HepG2 (cell line): Measurements from ENCODE around the gene TSEN54. TPM values are rescaled to one million over a fixed set of nuclear protein-coding genes. Genes with fewer than 3 reads are reported as not detected.
A peak's percentile ranks its signal among the peaks of the same experiment; 100 is the strongest.

Experiments used
- ATAC-seq: fragments of 200-7000 bp; cut with Tn5 transposase; 3 replicates; pipeline ENCODE4 v1.9.1; 2020; ENCODE audit warnings: mild to moderate bottlenecking, moderate library complexity
- BruUV-seq: library from RNA; stranded (reverse); fragments of 400-500 nt; replicated peaks from 2 replicates; lab custom pipeline; 2021; lab: Mats Ljungman, UMichigan
- CTCF ChIA-PET: fragments of 300-600 bp; formaldehyde crosslinking; extraction: SDS; loops from one replicate; lab custom pipeline; 2021; ENCODE audit warnings: low total read pairs, inconsistent platforms, low intra/inter-chr PET ratio; lab: Yijun Ruan, JAX
- POLR2A ChIA-PET: fragments of 350-600 bp; sonication (Branson Sonifier 250); formaldehyde crosslinking; loops from one replicate; lab custom pipeline; 2020; ENCODE audit warnings: antibody characterized with exemption, inconsistent platforms; lab: Yijun Ruan, JAX
- DNase-seq: peaks from one replicate; pipeline ENCODE4 v3.0.0-alpha.2; 2015; ENCODE audit warnings: low spot score
- FAIRE-seq: peaks from 3 replicates; lab custom pipeline; 2011; peaks lifted over from hg19 to GRCh38; lab: Jason Lieb, UNC
- H2AFZ ChIP-seq: one replicate; pipeline ENCODE4 v1.6.1; 2011; ENCODE audit warnings: low read length, inconsistent platforms
- H3K27ac ChIP-seq: fragments of 300-600 bp; 3 replicates; pipeline ENCODE4 v1.8.0; 2011; ENCODE audit warnings: mixed run types, mild to moderate bottlenecking, mixed read lengths, low read length, inconsistent platforms; ENCODE audit not compliant: insufficient read depth; ENCODE audit errors: extremely low read length
- H3K27me3 ChIP-seq, 2 experiments: fragments of 200-600 bp in 1 of 2; 2 replicates in 1 of 2; 3 replicates in 1 of 2; pipeline versions ENCODE4 v1.6.0 to v1.8.0; 2011; ENCODE audit warnings: low read length in 2 of 2, mild to moderate bottlenecking in 2 of 2, moderate library complexity in 2 of 2, inconsistent platforms in 1 of 2; ENCODE audit not compliant: insufficient read depth in 2 of 2, control insufficient read depth in 1 of 2
- H3K36me3 ChIP-seq, 2 experiments: fragments of 200-600 bp in 1 of 2; replicated peaks in 1 of 2; 2 replicates in 1 of 2; 3 replicates in 1 of 2; pipeline versions ENCODE4 v1.5.1 to v1.8.0; 2011; ENCODE audit warnings: low read length in 2 of 2, inconsistent platforms in 1 of 2; ENCODE audit not compliant: insufficient read depth in 2 of 2, control insufficient read depth in 1 of 2
- H3K4me1 ChIP-seq: 2 replicates; pipeline ENCODE4 v1.5.1; 2012; ENCODE audit warnings: low read length, inconsistent platforms; ENCODE audit not compliant: insufficient read depth
- H3K4me2 ChIP-seq: 2 replicates; pipeline ENCODE4 v1.6.0; 2011; ENCODE audit warnings: low read depth, low read length, inconsistent platforms
- H3K4me3 ChIP-seq, 3 experiments: fragments of 200-600 bp in 1 of 3; sonication (generic), shearing (Covaris generic) in 1 of 3; replicated peaks in 1 of 3; 2 replicates each; pipeline ENCODE4 v1.5.1; 2011 to 2016; ENCODE audit warnings: low read length in 3 of 3, inconsistent platforms in 2 of 3, low read depth in 2 of 3, mild to moderate bottlenecking in 2 of 3, control low read depth in 1 of 3, mixed read lengths in 1 of 3; ENCODE audit not compliant: insufficient read depth in 1 of 3
- H3K79me2 ChIP-seq: one replicate; pipeline ENCODE4 v1.6.1; 2011; ENCODE audit warnings: low read length, inconsistent platforms; ENCODE audit not compliant: insufficient read depth
- H3K9ac ChIP-seq: 2 replicates; pipeline ENCODE4 v1.6.0; 2011; ENCODE audit warnings: mild to moderate bottlenecking, low read depth, low read length, inconsistent platforms; ENCODE audit not compliant: insufficient read depth
- H3K9me3 ChIP-seq: 2 replicates; pipeline ENCODE4 v1.5.1; 2012; ENCODE audit warnings: mild to moderate bottlenecking, low read length
- H4K20me1 ChIP-seq: 2 replicates; pipeline ENCODE4 v1.6.0; 2011; ENCODE audit warnings: inconsistent platforms, mild to moderate bottlenecking, low read length, moderate library complexity; ENCODE audit not compliant: insufficient read depth
- AGO2 ChIP-seq: fragments of 200-400 bp; formaldehyde crosslinking; optimal IDR thresholded peaks from 2 replicates; pipeline ENCODE3; 2017; ENCODE audit warnings: mild to moderate bottlenecking, low read depth, low read length, moderate library complexity
- PCBP1 ChIP-seq: fragments of 200-400 bp; formaldehyde crosslinking; IDR thresholded peaks from 2 replicates; pipeline ENCODE4 v1.6.1; 2017; ENCODE audit warnings: mild to moderate bottlenecking, low read depth, low read length, borderline replicate concordance
- RBFOX2 ChIP-seq: fragments of 200-400 bp; formaldehyde crosslinking; IDR thresholded peaks from 2 replicates; pipeline ENCODE4 v1.6.1; 2017; ENCODE audit warnings: low read depth, mild to moderate bottlenecking, low read length
- SAFB2 ChIP-seq: sonication (generic); formaldehyde crosslinking; IDR thresholded peaks from 2 replicates; pipeline ENCODE4 v1.5.1; 2020; ENCODE audit warnings: missing genetic modification reagents, low read depth, mild to moderate bottlenecking, borderline replicate concordance
- TAF15 ChIP-seq: fragments of 200-400 bp; formaldehyde crosslinking; IDR thresholded peaks from one replicate; pipeline ENCODE4 v1.6.1; 2018; ENCODE audit warnings: mild to moderate bottlenecking, low read depth, low read length; ENCODE audit not compliant: poor library complexity, severe bottlenecking
- ZFP36L1 ChIP-seq: sonication (generic); formaldehyde crosslinking; IDR thresholded peaks from 2 replicates; pipeline ENCODE4 v1.8.0; 2022; ENCODE audit warnings: mild to moderate bottlenecking, missing genetic modification reagents, moderate library complexity
- ZNF263 ChIP-seq: sonication (generic); formaldehyde crosslinking; IDR thresholded peaks from 2 replicates; pipeline ENCODE4 v1.4.0; 2020; ENCODE audit warnings: missing genetic modification reagents
- ZSCAN20 ChIP-seq: sonication (generic); formaldehyde crosslinking; IDR thresholded peaks from 2 replicates; pipeline ENCODE4 v1.4.0; 2020; ENCODE audit warnings: missing genetic modification reagents, mild to moderate bottlenecking, borderline replicate concordance
- WGBS: methylation state at CpG from one replicate; pipeline ENCODE4 v1.1.6; 2017; ENCODE audit warnings: low lambda C conversion rate; 5-methylcytosine and 5-hydroxymethylcytosine counted together
- in situ Hi-C: cut with HindIII; loops from 2 replicates; pipeline ENCODE4 v1.10.0; 2017; ENCODE audit warnings: low pct_unique_long_range_greater_than_20kb; ENCODE audit not compliant: extremely low pct_ligation_motif_present
- intact Hi-C: fragments of 100-400 bp; cut with micrococcal nuclease; formaldehyde crosslinking; loops from one replicate; pipeline ENCODE4 v1.10.0; 2022; ENCODE audit not compliant: unreplicated experiment
- polyA plus RNA-seq, 8 experiments: library from polyadenylated mRNA; depleted of rRNA in 3 of 8; stranded (reverse) in 7 of 8; unstranded in 1 of 8; fragments of >200 nt; fragmentation: Illumina TruSeq in 4 of 8; extraction: Trizol in 4 of 8; gene quantifications; 2 replicates each; pipeline versions ENCODE4 v1.2.1 to v1.2.3, GENCODE V29; 2011 to 2016; ENCODE audit warnings: low read depth in 4 of 8, missing spikeins in 1 of 8, mixed read lengths in 1 of 8; ENCODE audit not compliant: insufficient read depth in 1 of 8
- total RNA-seq, 5 experiments: library from RNA; depleted of rRNA; stranded (reverse); fragments of >200 nt; fragmentation: Illumina TruSeq; extraction: Trizol; gene quantifications; 2 replicates each; pipeline ENCODE4 v1.2.3, GENCODE V29; 2016; ENCODE audit warnings: low read depth in 1 of 5
- TF ChIP-seq, protein P1 (sequence below): sonication (generic); formaldehyde crosslinking; IDR thresholded peaks from 2 replicates; pipeline ENCODE4; 2020; ENCODE audit warnings: missing genetic modification reagents, mild to moderate bottlenecking, borderline replicate concordance
- TF ChIP-seq, protein P2 (sequence below), 2 experiments: fragments of 450-650 bp in 1 of 2; sonication (generic) in 1 of 2; formaldehyde crosslinking in 1 of 2; IDR thresholded peaks; 2 replicates each; pipeline versions ENCODE4 v1.6.1 to v1.8.0; 2016 to 2022; ENCODE audit warnings: antibody characterized with exemption in 1 of 2, mild to moderate bottlenecking in 1 of 2, missing genetic modification reagents in 1 of 2

TSEN54 gene
- total and polyA plus RNA-seq, 2 of the 13 experiments (the other 11 are each of a cell fraction or from before 2014, with no cell fraction given): 62.9 to 63.3 TPM

DNA sequence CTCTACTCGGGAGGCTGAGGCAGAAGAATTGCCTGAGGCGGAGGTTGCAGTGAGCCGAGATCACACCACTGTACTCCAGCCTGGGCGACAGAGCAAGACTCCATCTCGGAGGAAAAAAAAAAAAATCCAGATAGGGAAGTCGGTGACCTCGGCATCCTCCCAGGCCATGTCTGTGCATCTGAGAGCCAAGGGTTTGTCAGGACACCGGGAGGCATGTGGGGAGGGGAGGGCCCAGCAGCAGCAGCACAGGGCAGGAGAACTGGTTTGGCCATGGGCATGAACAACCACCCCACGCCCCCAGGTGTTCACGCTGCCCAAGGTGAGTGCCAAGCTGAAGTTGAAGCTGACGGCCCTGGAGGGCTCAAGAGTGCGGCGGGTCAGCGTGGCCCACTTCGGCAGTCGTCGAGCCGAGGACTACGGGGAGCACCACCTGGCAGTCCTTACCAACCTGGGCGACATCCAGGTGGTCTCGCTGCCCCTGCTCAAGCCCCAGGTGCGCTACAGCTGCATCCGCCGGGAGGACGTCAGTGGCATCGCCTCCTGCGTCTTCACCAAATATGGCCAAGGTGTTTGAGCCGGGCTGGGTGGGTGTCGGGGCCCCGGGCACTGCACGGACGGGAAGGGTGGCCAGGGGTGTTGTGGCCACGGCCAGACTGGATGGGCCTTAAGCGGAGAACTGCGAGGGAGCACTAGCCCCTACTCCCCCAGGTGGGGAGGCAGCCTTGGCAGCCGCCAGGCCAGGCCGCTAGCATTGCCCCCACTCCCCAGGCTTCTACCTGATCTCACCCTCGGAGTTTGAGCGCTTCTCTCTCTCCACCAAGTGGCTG, 56.6 kb downstream of the TSEN54 start:
- no peak overlapping the region for H3K9ac ChIP-seq
- H3K27ac ChIP-seq: no peak overlapping the region
- CTCF ChIA-PET: no interaction called here
- intact Hi-C loops: no loop called here
- TF ChIP-seq AGO2 (peak; percentile 69), SAFB2 (CRISPR knock-in tag) (0 out of 2 replicates have a peak, but pooled peaks have one; percentile 29), PCBP1 (0 out of 2 replicates have a peak, but pooled peaks have one; percentile 15), ZNF263 (CRISPR knock-in tag) (peak; percentile 83), TAF15 (peak; percentile 50), ZFP36L1 (CRISPR knock-in tag) (no peak), RBFOX2 (0 out of 2 replicates have a peak, but pooled peaks have one; percentile 18), ZSCAN20 (CRISPR knock-in tag) (no peak)
- TF ChIP-seq, protein P1, sequence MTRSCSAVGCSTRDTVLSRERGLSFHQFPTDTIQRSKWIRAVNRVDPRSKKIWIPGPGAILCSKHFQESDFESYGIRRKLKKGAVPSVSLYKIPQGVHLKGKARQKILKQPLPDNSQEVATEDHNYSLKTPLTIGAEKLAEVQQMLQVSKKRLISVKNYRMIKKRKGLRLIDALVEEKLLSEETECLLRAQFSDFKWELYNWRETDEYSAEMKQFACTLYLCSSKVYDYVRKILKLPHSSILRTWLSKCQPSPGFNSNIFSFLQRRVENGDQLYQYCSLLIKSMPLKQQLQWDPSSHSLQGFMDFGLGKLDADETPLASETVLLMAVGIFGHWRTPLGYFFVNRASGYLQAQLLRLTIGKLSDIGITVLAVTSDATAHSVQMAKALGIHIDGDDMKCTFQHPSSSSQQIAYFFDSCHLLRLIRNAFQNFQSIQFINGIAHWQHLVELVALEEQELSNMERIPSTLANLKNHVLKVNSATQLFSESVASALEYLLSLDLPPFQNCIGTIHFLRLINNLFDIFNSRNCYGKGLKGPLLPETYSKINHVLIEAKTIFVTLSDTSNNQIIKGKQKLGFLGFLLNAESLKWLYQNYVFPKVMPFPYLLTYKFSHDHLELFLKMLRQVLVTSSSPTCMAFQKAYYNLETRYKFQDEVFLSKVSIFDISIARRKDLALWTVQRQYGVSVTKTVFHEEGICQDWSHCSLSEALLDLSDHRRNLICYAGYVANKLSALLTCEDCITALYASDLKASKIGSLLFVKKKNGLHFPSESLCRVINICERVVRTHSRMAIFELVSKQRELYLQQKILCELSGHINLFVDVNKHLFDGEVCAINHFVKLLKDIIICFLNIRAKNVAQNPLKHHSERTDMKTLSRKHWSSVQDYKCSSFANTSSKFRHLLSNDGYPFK (CRISPR knock-in tag): no peak
- TF ChIP-seq, protein P2, sequence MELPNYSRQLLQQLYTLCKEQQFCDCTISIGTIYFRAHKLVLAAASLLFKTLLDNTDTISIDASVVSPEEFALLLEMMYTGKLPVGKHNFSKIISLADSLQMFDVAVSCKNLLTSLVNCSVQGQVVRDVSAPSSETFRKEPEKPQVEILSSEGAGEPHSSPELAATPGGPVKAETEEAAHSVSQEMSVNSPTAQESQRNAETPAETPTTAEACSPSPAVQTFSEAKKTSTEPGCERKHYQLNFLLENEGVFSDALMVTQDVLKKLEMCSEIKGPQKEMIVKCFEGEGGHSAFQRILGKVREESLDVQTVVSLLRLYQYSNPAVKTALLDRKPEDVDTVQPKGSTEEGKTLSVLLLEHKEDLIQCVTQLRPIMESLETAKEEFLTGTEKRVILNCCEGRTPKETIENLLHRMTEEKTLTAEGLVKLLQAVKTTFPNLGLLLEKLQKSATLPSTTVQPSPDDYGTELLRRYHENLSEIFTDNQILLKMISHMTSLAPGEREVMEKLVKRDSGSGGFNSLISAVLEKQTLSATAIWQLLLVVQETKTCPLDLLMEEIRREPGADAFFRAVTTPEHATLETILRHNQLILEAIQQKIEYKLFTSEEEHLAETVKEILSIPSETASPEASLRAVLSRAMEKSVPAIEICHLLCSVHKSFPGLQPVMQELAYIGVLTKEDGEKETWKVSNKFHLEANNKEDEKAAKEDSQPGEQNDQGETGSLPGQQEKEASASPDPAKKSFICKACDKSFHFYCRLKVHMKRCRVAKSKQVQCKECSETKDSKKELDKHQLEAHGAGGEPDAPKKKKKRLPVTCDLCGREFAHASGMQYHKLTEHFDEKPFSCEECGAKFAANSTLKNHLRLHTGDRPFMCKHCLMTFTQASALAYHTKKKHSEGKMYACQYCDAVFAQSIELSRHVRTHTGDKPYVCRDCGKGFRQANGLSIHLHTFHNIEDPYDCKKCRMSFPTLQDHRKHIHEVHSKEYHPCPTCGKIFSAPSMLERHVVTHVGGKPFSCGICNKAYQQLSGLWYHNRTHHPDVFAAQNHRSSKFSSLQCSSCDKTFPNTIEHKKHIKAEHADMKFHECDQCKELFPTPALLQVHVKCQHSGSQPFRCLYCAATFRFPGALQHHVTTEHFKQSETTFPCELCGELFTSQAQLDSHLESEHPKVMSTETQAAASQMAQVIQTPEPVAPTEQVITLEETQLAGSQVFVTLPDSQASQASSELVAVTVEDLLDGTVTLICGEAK (IDR thresholded peaks at IDR 0.05): no peak
- TF ChIP-seq, protein P2 (CRISPR knock-in tag; IDR thresholded peaks at IDR 0.05): peak; percentile 28; the same call in 1 of the 2 replicates
- TF ChIP-seq, all 625 proteins: peak for 7
- DNase-seq (no peak), FAIRE-seq (no peak), ATAC-seq (no peak)
- Histone ChIP-seq H3K4me2 (no peak overlapping the region), H3K9me3 (no peaks in the 10 kb centered on the region), H3K4me3 (no peak overlapping the region), H3K27me3 (no peaks in the 10 kb centered on the region), H3K4me1 (peaks cover 25% of the 10 kb centered on the region), H3K79me2 (no peaks in the 10 kb centered on the region), H2AFZ (no peak overlapping the region), H3K36me3 (peaks cover 13 to 24% of the 10 kb centered on the region in 2 experiments; a peak in 4 of 5 replicates), H4K20me1 (no peaks in the 10 kb centered on the region)
- 97% methylated on average over 39 of the region's 39 CpGs for WGBS
- BruUV-seq: no TSS peak
- in situ Hi-C loops: no loop called here
- POLR2A ChIA-PET: no interaction called here
